Measurements from ENCODE around the gene LDLRAD4.

The LDLRAD4 gene

GRCh38 chr18:13429016-13429415 is 210.5 kb downstream of the LDLRAD4 start:
- DNase-seq (ENCODE audit: low spot score) = no peak
- no peak for TF ChIP-seq CTCF (IDR thresholded peaks at IDR 0.05; ENCODE audit: extremely low read depth, missing control alignments)

GRCh38 chr18:13429884-13430510 is 211.4 kb downstream of the LDLRAD4 start:
- no peak for TF ChIP-seq CTCF (IDR thresholded peaks at IDR 0.05; ENCODE audit: extremely low read depth, missing control alignments)
- no peak for DNase-seq (ENCODE audit: low spot score)

GRCh38 chr18:13430663-13431062 is 212.1 kb downstream of the LDLRAD4 start:
- TF ChIP-seq CTCF (IDR thresholded peaks at IDR 0.05; ENCODE audit: extremely low read depth, missing control alignments) = no peak
- DNase-seq (ENCODE audit: low spot score) = no peak

GRCh38 chr18:13431886-13432285 is 213.3 kb downstream of the LDLRAD4 start:
- DNase-seq (ENCODE audit: low spot score) = no peak

GRCh38 chr18:13433125-13433524 is 214.6 kb downstream of the LDLRAD4 start:
- TF ChIP-seq CTCF (IDR thresholded peaks at IDR 0.05; ENCODE audit: extremely low read depth, missing control alignments) = no peak
- DNase-seq (ENCODE audit: low spot score) = no peak

More at GRCh38 chr18:13431886-13432285, 213.3 kb downstream of the LDLRAD4 start:
- TF ChIP-seq CTCF (IDR thresholded peaks at IDR 0.05; ENCODE audit: extremely low read depth, missing control alignments) = no peak

- TF ChIP-seq CTCF (IDR thresholded peaks at IDR 0.05; ENCODE audit: extremely low read depth, missing control alignments) = no peak
- no peak for DNase-seq (ENCODE audit: low spot score)
These were observed 215.1 kb downstream of the LDLRAD4 start for GRCh38 chr18:13433685-13434084.

- DNase-seq (ENCODE audit: low spot score) = no peak
- TF ChIP-seq CTCF (IDR thresholded peaks at IDR 0.05; ENCODE audit: extremely low read depth, missing control alignments) = no peak
These were observed 216.3 kb downstream of the LDLRAD4 start for GRCh38 chr18:13434854-13435253.

Measured in GM20000 (cell line).